GM20000 (cell line): ENCODE data around the gene VOPP1.

Source experiments
- DNase-seq: peaks from one replicate; pipeline ENCODE4 v3.0.0; 2012; ENCODE audit warnings: low spot score
- TF ChIP-seq, protein P1 (sequence below): IDR thresholded peaks from 2 replicates; pipeline ENCODE4 v1.5.1; 2012; ENCODE audit warnings: mild to moderate bottlenecking, control low read depth; ENCODE audit errors: extremely low read depth, missing control alignments

The VOPP1 gene

DNA sequence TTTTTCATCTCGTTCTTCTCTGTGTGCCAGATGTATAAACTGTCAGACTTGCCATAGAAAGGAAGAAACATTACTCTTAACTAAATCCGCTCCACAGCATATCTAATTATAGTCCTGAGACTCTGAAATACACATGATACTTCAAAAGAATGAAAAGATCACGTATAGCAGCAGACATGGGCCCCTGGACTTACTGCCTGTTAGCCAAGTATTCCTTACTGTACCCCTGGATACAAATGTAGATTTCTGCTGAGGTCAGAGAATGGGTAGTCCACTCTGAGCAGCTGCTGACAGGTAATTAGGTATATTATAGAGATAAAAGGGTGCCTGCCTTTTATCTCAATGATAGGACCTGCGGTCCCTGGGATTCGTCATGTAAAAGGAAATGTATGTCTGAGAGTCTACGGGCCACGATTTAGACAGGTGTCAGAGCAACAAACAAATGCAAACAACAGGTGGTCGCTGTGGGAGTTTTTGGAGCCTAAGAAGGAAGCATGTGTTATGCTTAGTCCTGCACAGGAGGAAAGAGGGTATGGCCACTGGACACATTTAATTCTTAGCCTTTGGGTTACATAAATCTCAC is 69.4 kb downstream of the VOPP1 start:
- DNase-seq, result no peak
- TF ChIP-seq, protein P1, sequence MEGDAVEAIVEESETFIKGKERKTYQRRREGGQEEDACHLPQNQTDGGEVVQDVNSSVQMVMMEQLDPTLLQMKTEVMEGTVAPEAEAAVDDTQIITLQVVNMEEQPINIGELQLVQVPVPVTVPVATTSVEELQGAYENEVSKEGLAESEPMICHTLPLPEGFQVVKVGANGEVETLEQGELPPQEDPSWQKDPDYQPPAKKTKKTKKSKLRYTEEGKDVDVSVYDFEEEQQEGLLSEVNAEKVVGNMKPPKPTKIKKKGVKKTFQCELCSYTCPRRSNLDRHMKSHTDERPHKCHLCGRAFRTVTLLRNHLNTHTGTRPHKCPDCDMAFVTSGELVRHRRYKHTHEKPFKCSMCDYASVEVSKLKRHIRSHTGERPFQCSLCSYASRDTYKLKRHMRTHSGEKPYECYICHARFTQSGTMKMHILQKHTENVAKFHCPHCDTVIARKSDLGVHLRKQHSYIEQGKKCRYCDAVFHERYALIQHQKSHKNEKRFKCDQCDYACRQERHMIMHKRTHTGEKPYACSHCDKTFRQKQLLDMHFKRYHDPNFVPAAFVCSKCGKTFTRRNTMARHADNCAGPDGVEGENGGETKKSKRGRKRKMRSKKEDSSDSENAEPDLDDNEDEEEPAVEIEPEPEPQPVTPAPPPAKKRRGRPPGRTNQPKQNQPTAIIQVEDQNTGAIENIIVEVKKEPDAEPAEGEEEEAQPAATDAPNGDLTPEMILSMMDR, result no peak

DNA sequence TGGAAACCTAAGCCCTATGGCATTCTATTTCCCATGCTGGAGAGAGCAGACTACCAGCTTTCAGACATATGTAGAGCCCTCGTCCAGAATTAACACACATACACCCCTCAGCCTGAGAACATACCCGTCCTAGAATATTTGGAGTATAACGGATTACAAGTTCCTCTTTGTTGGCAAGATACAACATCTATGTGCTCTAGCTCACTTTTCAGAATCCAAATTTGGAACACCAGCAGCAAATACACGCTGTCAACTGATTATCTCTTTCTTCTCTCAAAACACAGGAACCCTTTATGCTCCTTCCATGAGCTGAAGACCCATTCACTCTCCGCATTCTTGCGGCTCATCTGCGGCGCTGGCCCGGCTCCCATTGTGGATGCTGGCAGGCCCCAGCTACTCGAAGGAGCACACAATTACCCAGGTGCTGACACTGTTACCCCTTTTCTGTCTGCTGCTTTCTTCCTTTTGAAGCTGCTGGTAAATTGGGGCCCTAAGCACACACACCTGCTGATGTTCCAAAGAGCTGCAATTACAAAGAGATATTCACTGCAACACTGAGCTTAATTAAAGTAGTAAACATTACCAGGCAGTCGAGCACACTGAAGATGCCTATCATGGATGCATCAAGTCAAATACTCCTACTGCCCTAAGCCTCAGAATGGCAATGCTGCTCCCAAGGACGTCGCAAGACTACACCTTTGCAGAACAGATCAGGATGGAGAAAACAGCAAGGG is 70.0 kb downstream of the VOPP1 start:
- DNase-seq, result no peak
- TF ChIP-seq, protein P1, result no peak

DNA sequence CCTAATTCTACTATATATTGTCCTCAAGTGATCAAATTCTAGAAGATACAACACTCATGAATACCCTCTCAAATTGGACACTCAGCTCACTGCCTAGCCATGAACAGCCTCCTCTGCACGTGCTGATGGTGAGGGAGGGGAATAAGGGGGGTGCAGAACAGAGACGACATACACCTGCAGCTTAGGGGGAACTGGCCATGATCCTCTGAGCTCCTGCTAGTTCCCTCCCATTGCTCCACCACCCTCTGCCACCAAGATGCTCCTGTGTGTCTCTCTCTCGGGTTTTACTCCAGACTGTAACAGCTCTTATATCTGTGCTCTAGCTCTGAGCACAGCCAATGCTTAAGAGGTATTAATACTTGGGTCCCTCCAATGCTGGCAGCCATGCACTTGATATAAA is 70.7 kb downstream of the VOPP1 start:
- TF ChIP-seq, protein P1, result no peak

DNA sequence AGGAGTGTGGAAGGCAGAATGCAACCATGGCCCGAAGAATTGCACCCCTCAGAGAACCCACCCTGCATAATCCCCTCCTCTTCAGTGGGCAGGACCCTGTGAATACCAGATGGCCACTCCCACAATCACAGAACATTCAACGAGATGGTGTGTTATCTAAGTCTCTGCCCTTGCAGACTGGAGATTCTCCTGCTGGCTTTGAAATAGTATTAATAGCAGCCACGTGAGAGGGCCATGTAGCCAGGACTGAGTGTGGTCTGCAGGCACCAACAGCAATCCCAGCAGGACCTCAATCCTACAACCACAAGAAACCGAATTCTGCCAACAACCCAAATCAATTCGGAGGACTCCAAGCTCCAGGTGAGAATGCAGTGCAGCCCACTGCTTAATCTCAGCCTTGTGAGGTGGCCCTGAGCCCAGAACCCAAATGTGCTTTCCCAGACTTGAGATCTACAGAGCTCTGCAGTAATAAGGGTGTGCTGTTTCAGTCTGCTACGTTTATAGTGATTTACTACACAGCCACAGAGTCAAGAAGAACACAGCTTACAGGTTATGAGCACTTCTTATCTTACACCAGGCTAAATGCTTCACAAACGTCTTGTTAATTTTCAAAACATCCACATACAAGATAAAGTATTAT is 72.1 kb downstream of the VOPP1 start:
- no peak for DNase-seq
- TF ChIP-seq, protein P1, result no peak

More for the DNA sequence above, 70.7 kb downstream of the VOPP1 start:
- DNase-seq, result no peak

DNA sequence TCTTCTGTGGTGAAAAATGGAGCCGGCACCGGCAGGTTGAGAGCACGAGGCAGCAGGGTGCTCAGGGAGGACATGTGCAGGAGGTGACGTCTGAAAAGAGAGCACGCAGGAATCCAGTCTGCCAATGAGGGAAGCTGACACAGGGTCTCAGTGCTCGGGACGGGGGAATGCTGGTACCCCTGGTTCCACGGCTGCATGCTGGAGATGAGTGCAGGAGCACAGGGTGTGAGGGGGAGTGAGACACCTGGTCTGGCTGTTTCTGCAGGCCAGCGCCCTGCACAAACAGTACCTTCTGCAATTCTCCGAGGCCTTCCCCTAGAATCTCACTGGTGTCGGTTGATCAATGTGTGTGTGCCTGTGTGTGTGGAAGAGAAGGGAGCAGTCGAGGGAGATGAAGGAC is 72.7 kb downstream of the VOPP1 start:
- TF ChIP-seq, protein P1, result no peak
- DNase-seq, result no peak

DNA sequence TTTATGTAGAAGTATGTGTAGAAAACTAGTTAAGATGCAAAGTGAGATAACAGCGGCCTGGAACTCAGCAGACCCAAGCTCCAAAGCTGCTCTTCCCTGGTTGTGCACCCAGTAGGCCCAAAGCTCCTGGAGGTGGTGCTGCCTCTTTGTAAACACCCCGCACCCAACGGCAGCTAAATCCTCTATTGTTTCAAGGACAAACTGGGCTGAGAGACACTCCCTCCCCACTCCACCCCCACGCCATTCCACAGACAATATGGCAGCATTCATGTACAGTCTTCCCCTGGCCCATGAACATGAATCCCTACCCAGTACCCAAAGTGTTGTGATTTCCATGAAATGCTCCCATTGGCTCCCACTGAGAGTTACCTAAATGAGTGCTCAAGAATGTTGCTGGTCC is 73.5 kb downstream of the VOPP1 start:
- no peak for DNase-seq
- TF ChIP-seq, protein P1, result no peak

DNA sequence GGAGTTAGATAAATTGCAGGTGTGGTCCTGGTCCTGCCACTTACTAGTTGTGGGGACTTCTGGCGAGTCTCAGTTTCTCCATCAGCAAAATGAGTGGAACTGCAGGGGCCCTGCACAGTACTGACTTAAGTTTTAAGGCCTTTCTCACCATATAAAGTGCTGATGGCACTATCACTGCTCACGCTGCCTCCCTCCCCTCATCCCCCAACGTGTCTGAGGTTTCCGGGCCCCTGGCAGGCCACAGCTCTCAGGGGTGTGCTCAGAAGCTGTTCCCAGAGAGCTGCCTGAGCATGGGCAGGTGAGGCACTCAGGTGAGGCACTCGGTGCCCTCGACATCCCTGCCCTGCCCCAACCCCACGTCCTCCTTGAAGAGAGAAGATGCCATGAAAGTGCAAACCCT is 74.2 kb downstream of the VOPP1 start:
- no peak for DNase-seq
- TF ChIP-seq, protein P1, result no peak
